HUES6 (cell line): ENCODE results near the gene NUP50.

Source experiments
- H3K27ac ChIP-seq: 2 replicates; pipeline ENCODE4 v1.7.0; 2013; ENCODE audit warnings: low read depth, mild to moderate bottlenecking, low read length, inconsistent platforms
- H3K27me3 ChIP-seq: 2 replicates; pipeline ENCODE4 v1.6.1; 2013; ENCODE audit warnings: low read length; ENCODE audit not compliant: control insufficient read depth, insufficient read depth
- H3K36me3 ChIP-seq: 2 replicates; pipeline ENCODE4 v1.6.1; 2013; ENCODE audit warnings: low read length; ENCODE audit not compliant: control insufficient read depth, insufficient read depth
- H3K4me1 ChIP-seq: 2 replicates; pipeline ENCODE4 v1.6.1; 2013; ENCODE audit warnings: low read length; ENCODE audit not compliant: control insufficient read depth, insufficient read depth
- H3K4me3 ChIP-seq: 2 replicates; pipeline ENCODE4 v1.5.1; 2013; ENCODE audit warnings: low read depth, low read length
- H3K9ac ChIP-seq: one replicate; pipeline ENCODE4 v1.6.1; 2013; ENCODE audit warnings: mild to moderate bottlenecking, low read length
- H3K9me3 ChIP-seq: 2 replicates; pipeline ENCODE4 v1.6.1; 2013; ENCODE audit warnings: low read depth, low read length; ENCODE audit not compliant: control insufficient read depth, insufficient read depth

NUP50 gene

GRCh38 chr22:45163451-45164269 is at the start of gene NUP50:
TSS of gene NUP50 (plus strand) at chr22:45163925. CDS start at chr22:45168178, 4,253 bp downstream.
- Histone ChIP-seq H3K36me3 (peaks cover 31% of the 10 kb centered on the region), H3K27ac (peak within 1 kb of the TSS; percentile 93), H3K9me3 (no peaks in the 10 kb centered on the region), H3K27me3 (no peaks in the 10 kb centered on the region), H3K9ac (peak within 1 kb of the TSS; percentile 95), H3K4me1 (peaks cover 30% of the 10 kb centered on the region), H3K4me3 (peak within 1 kb of the TSS; percentile 89)

- Histone ChIP-seq H3K4me1 (peaks cover 10% of the 10 kb centered on the region), H3K27me3 (no peaks in the 10 kb centered on the region), H3K36me3 (no peaks in the 10 kb centered on the region), H3K27ac (no peak overlapping the region), H3K4me3 (no peak overlapping the region), H3K9me3 (no peaks in the 10 kb centered on the region), H3K9ac (no peak overlapping the region)
Measured at GRCh38 chr22:45120440-45120839, 43.3 kb upstream of the NUP50 start.

GRCh38 chr22:45120931-45121330 is 42.8 kb upstream of the NUP50 start:
- Histone ChIP-seq H3K4me1 (peaks cover 11% of the 10 kb centered on the region), H3K9me3 (no peaks in the 10 kb centered on the region), H3K27me3 (no peaks in the 10 kb centered on the region), H3K27ac (no peak overlapping the region), H3K36me3 (no peaks in the 10 kb centered on the region), H3K4me3 (no peak overlapping the region), H3K9ac (no peak overlapping the region)

GRCh38 chr22:45124176-45124847 is 39.4 kb upstream of the NUP50 start:
- Histone ChIP-seq H3K27ac (no peak overlapping the region), H3K4me1 (peaks cover 11% of the 10 kb centered on the region)

GRCh38 chr22:45125188-45125587 is 38.5 kb upstream of the NUP50 start:
- Histone ChIP-seq H3K27me3 (no peaks in the 10 kb centered on the region), H3K4me1 (peaks cover 11% of the 10 kb centered on the region), H3K9ac (no peak overlapping the region), H3K9me3 (no peaks in the 10 kb centered on the region), H3K27ac (no peak overlapping the region), H3K4me3 (no peak overlapping the region), H3K36me3 (no peaks in the 10 kb centered on the region)

More at GRCh38 chr22:45124176-45124847, 39.4 kb upstream of the NUP50 start:
- H3K4me3 ChIP-seq: no peak overlapping the region
- no peaks in the 10 kb centered on the region for H3K9me3 ChIP-seq
- H3K27me3 ChIP-seq: no peaks in the 10 kb centered on the region
- no peak overlapping the region for H3K9ac ChIP-seq
- H3K36me3 ChIP-seq: no peaks in the 10 kb centered on the region

- H3K9ac ChIP-seq: no peak overlapping the region
- H3K36me3 ChIP-seq: peaks cover 6% of the 10 kb centered on the region; the same call in 1 of the 2 replicates
- no peaks in the 10 kb centered on the region for H3K27me3 ChIP-seq
- H3K4me3 ChIP-seq: no peak overlapping the region
- peaks cover 11% of the 10 kb centered on the region for H3K4me1 ChIP-seq
- H3K9me3 ChIP-seq: no peaks in the 10 kb centered on the region
- H3K27ac ChIP-seq: no peak overlapping the region
Measured at GRCh38 chr22:45127866-45128265, 35.9 kb upstream of the NUP50 start.

GRCh38 chr22:45129703-45130524 is 33.8 kb upstream of the NUP50 start:
- H3K27me3 ChIP-seq: no peaks in the 10 kb centered on the region
- no peak overlapping the region for H3K27ac ChIP-seq
- H3K36me3 ChIP-seq: peaks cover 19% of the 10 kb centered on the region
- H3K9ac ChIP-seq: no peak overlapping the region
- H3K9me3 ChIP-seq: peaks cover 10% of the 10 kb centered on the region
- H3K4me1 ChIP-seq: peaks cover 5% of the 10 kb centered on the region
- no peak overlapping the region for H3K4me3 ChIP-seq

- Histone ChIP-seq H3K27ac (no peak overlapping the region), H3K4me1 (no peaks in the 10 kb centered on the region), H3K27me3 (no peaks in the 10 kb centered on the region), H3K9ac (no peak overlapping the region), H3K36me3 (peaks cover 21% of the 10 kb centered on the region), H3K9me3 (peaks cover 12% of the 10 kb centered on the region), H3K4me3 (no peak overlapping the region)
Measured at GRCh38 chr22:45130891-45131290, 32.8 kb upstream of the NUP50 start.

GRCh38 chr22:45131749-45132148 is 32.0 kb upstream of the NUP50 start:
- peaks cover 21% of the 10 kb centered on the region for H3K36me3 ChIP-seq
- no peak overlapping the region for H3K9ac ChIP-seq
- peaks cover 12% of the 10 kb centered on the region for H3K9me3 ChIP-seq
- no peaks in the 10 kb centered on the region for H3K27me3 ChIP-seq
- H3K4me3 ChIP-seq: no peak overlapping the region
- H3K4me1 ChIP-seq: no peaks in the 10 kb centered on the region
- H3K27ac ChIP-seq: no peak overlapping the region

- Histone ChIP-seq H3K27me3 (no peaks in the 10 kb centered on the region), H3K9ac (no peak overlapping the region), H3K4me3 (no peak overlapping the region), H3K27ac (no peak overlapping the region), H3K4me1 (no peaks in the 10 kb centered on the region), H3K36me3 (peaks cover 21% of the 10 kb centered on the region), H3K9me3 (peaks cover 12% of the 10 kb centered on the region)
Measured at GRCh38 chr22:45134313-45134712, 29.4 kb upstream of the NUP50 start.
